WTC11 (cell line): ENCODE results near the gene SEC24C.
"Not testable (repeated sequence)": the region's sequence is repeated elsewhere in the genome, so short reads cannot be mapped to it uniquely, and the experiment has no call there.

ENCODE experiments used
- CREM ChIP-seq: sonication (generic); formaldehyde crosslinking; IDR thresholded peaks from 2 replicates; pipeline ENCODE4 v1.8.1; 2022; ENCODE audit warnings: mild to moderate bottlenecking, missing genetic modification reagents, moderate library complexity
- E2F4 ChIP-seq: sonication (generic); formaldehyde crosslinking; IDR thresholded peaks from 2 replicates; pipeline ENCODE4 v1.8.1; 2022; ENCODE audit warnings: low read depth, mild to moderate bottlenecking, moderate library complexity, missing genetic modification reagents, borderline replicate concordance
- ETV6 ChIP-seq: sonication (generic); formaldehyde crosslinking; IDR thresholded peaks from 2 replicates; pipeline ENCODE4 v1.8.1; 2022; ENCODE audit warnings: mild to moderate bottlenecking, missing genetic modification reagents
- FOXP4 ChIP-seq: sonication (generic); formaldehyde crosslinking; IDR thresholded peaks from 2 replicates; pipeline ENCODE4 v1.8.0; 2022; ENCODE audit warnings: mild to moderate bottlenecking, missing genetic modification reagents
- IRF1 ChIP-seq: sonication (generic); formaldehyde crosslinking; IDR thresholded peaks from 2 replicates; pipeline ENCODE4 v1.8.0; 2023; ENCODE audit warnings: missing genetic modification reagents
- MAX ChIP-seq: sonication (generic); formaldehyde crosslinking; IDR thresholded peaks from 2 replicates; pipeline ENCODE4 v1.8.0; 2022; ENCODE audit warnings: mild to moderate bottlenecking, missing genetic modification reagents
- NR3C1 ChIP-seq: sonication (generic); formaldehyde crosslinking; conservative IDR thresholded peaks from 2 replicates; pipeline ENCODE4 v1.8.1; 2023; ENCODE audit warnings: low read depth, mild to moderate bottlenecking, missing genetic modification reagents
- SMAD4 ChIP-seq: sonication (generic); formaldehyde crosslinking; IDR thresholded peaks from 2 replicates; pipeline ENCODE4 v1.8.0; 2022; ENCODE audit warnings: mild to moderate bottlenecking, missing genetic modification reagents
- SP1 ChIP-seq: sonication (generic); formaldehyde crosslinking; conservative IDR thresholded peaks from 2 replicates; pipeline ENCODE4 v1.8.1; 2022; ENCODE audit warnings: missing genetic modification reagents
- STAT6 ChIP-seq: sonication (generic); formaldehyde crosslinking; conservative IDR thresholded peaks from 2 replicates; pipeline ENCODE4 v1.8.1; 2023; ENCODE audit warnings: mild to moderate bottlenecking, low read depth, missing genetic modification reagents, moderate library complexity
- ZNF423 ChIP-seq: fragments of 250-450 bp; sonication (Bioruptor Pico); IDR thresholded peaks from 2 replicates; pipeline ENCODE4 v2.1.2; 2022; ENCODE audit warnings: mild to moderate bottlenecking, moderate library complexity
- TF ChIP-seq, protein P1 (sequence below): fragments of 200-600 bp; IDR thresholded peaks from 2 replicates; pipeline ENCODE4 v1.8.0; 2022; ENCODE audit warnings: antibody characterized with exemption
- TF ChIP-seq, protein P2 (sequence below): sonication (generic); formaldehyde crosslinking; IDR thresholded peaks from 2 replicates; pipeline ENCODE4 v1.8.0; 2023; ENCODE audit warnings: missing genetic modification reagents, mild to moderate bottlenecking, borderline replicate concordance

GRCh38 chr10:73707628-73708027, 36.5 kb upstream of the SEC24C start:
- not testable (repeated sequence) for TF ChIP-seq ZNF423 (CRISPR knock-in tag); SP1 (CRISPR knock-in tag); STAT6 (CRISPR knock-in tag); MAX; FOXP4; SMAD4; ETV6; IRF1; E2F4; NR3C1 (CRISPR knock-in tag); CREM (CRISPR knock-in tag)
- TF ChIP-seq, protein P1, sequence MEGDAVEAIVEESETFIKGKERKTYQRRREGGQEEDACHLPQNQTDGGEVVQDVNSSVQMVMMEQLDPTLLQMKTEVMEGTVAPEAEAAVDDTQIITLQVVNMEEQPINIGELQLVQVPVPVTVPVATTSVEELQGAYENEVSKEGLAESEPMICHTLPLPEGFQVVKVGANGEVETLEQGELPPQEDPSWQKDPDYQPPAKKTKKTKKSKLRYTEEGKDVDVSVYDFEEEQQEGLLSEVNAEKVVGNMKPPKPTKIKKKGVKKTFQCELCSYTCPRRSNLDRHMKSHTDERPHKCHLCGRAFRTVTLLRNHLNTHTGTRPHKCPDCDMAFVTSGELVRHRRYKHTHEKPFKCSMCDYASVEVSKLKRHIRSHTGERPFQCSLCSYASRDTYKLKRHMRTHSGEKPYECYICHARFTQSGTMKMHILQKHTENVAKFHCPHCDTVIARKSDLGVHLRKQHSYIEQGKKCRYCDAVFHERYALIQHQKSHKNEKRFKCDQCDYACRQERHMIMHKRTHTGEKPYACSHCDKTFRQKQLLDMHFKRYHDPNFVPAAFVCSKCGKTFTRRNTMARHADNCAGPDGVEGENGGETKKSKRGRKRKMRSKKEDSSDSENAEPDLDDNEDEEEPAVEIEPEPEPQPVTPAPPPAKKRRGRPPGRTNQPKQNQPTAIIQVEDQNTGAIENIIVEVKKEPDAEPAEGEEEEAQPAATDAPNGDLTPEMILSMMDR = not testable (repeated sequence)
- TF ChIP-seq, protein P2, sequence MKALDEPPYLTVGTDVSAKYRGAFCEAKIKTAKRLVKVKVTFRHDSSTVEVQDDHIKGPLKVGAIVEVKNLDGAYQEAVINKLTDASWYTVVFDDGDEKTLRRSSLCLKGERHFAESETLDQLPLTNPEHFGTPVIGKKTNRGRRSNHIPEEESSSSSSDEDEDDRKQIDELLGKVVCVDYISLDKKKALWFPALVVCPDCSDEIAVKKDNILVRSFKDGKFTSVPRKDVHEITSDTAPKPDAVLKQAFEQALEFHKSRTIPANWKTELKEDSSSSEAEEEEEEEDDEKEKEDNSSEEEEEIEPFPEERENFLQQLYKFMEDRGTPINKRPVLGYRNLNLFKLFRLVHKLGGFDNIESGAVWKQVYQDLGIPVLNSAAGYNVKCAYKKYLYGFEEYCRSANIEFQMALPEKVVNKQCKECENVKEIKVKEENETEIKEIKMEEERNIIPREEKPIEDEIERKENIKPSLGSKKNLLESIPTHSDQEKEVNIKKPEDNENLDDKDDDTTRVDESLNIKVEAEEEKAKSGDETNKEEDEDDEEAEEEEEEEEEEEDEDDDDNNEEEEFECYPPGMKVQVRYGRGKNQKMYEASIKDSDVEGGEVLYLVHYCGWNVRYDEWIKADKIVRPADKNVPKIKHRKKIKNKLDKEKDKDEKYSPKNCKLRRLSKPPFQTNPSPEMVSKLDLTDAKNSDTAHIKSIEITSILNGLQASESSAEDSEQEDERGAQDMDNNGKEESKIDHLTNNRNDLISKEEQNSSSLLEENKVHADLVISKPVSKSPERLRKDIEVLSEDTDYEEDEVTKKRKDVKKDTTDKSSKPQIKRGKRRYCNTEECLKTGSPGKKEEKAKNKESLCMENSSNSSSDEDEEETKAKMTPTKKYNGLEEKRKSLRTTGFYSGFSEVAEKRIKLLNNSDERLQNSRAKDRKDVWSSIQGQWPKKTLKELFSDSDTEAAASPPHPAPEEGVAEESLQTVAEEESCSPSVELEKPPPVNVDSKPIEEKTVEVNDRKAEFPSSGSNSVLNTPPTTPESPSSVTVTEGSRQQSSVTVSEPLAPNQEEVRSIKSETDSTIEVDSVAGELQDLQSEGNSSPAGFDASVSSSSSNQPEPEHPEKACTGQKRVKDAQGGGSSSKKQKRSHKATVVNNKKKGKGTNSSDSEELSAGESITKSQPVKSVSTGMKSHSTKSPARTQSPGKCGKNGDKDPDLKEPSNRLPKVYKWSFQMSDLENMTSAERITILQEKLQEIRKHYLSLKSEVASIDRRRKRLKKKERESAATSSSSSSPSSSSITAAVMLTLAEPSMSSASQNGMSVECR (CRISPR knock-in tag) = not testable (repeated sequence)
